Myocyte (in vitro differentiated cells): ENCODE results near the gene SMCO3. TPM values are rescaled to one million over a fixed set of nuclear protein-coding genes. Genes with fewer than 3 reads are reported as not detected.
"Not testable (repeated sequence)": the region's sequence is repeated elsewhere in the genome, so short reads cannot be mapped to it uniquely, and the experiment has no call there.

Source experiments
- DNase-seq: peaks from one replicate; pipeline ENCODE4 v3.0.0-alpha.2; 2012; ENCODE audit warnings: low read depth
- total RNA-seq: library from RNA; depleted of rRNA; stranded (reverse); fragments of >200 nt; gene quantifications from 2 replicates; pipeline ENCODE4 v1.2.3, GENCODE V29; 2014

SMCO3 gene
- total RNA-seq, 1 donor from 2014 or later, result not detected

- peak; percentile 34 for DNase-seq
Observed at GRCh38 chr12:14774906-14775635, 38.9 kb downstream of the SMCO3 start.

- peak; percentile 85 for DNase-seq
Observed at GRCh38 chr12:14774074-14774905, 39.7 kb downstream of the SMCO3 start.

GRCh38 chr12:14773685-14774073 is 40.3 kb downstream of the SMCO3 start:
- no peak for DNase-seq

GRCh38 chr12:14772946-14773345 is 41.0 kb downstream of the SMCO3 start:
- no peak for DNase-seq

GRCh38 chr12:14771651-14772137 is 42.3 kb downstream of the SMCO3 start:
- no peak for DNase-seq

- DNase-seq, result peak; percentile 91
Observed at GRCh38 chr12:14770496-14771461, 43.2 kb downstream of the SMCO3 start.

- DNase-seq, result peak; percentile 80
Observed at GRCh38 chr12:14769969-14770495, 44.0 kb downstream of the SMCO3 start.

- peak; percentile 33 for DNase-seq
Observed at GRCh38 chr12:14769466-14769968, 44.5 kb downstream of the SMCO3 start.

- DNase-seq, result no peak
Observed at GRCh38 chr12:14768823-14769405, 45.1 kb downstream of the SMCO3 start.

GRCh38 chr12:14767617-14768016 is 46.4 kb downstream of the SMCO3 start:
- DNase-seq, result no peak

- DNase-seq, result no peak
Observed at GRCh38 chr12:14766649-14767215, 47.2 kb downstream of the SMCO3 start.

GRCh38 chr12:14766020-14766419 is 48.0 kb downstream of the SMCO3 start:
- DNase-seq, result not testable (repeated sequence)

- DNase-seq, result no peak
Observed at GRCh38 chr12:14765398-14765797, 48.6 kb downstream of the SMCO3 start.

GRCh38 chr12:14759711-14760280 is 54.2 kb downstream of the SMCO3 start:
- DNase-seq, result not testable (repeated sequence)

- DNase-seq, result no peak
Observed at GRCh38 chr12:14756334-14757143, 57.4 kb downstream of the SMCO3 start.
